Neural progenitor cell (in vitro differentiated cells): Measurements from ENCODE around the gene ALKAL2.

Source experiments
- CTCF ChIP-seq: fragments of 200-600 bp; sonication (generic); IDR thresholded peaks from 2 replicates; pipeline ENCODE4 v1.5.1; 2017; ENCODE audit warnings: antibody characterized with exemption, mild to moderate bottlenecking
- EZH2 ChIP-seq: fragments of 200-600 bp; sonication (generic); IDR thresholded peaks from 2 replicates; pipeline ENCODE4 v1.6.1; 2017; ENCODE audit warnings: antibody characterized with exemption, mild to moderate bottlenecking, moderate library complexity
- EZH2phosphoT487 ChIP-seq: fragments of 200-600 bp; sonication (generic); IDR thresholded peaks from 2 replicates; pipeline ENCODE4 v1.6.1; 2017; ENCODE audit warnings: antibody characterized with exemption

- no peak for TF ChIP-seq CTCF
- no peak for TF ChIP-seq EZH2
- no peak for TF ChIP-seq EZH2phosphoT487
Observed at GRCh38 chr2:279956-280649, 7.8 kb downstream of the ALKAL2 start.
